ENCODE data around the gene TMEM205. TPM values are rescaled to one million over a fixed set of nuclear protein-coding genes. Genes with fewer than 3 reads are reported as not detected.

TMEM205 gene
- total RNA-seq, 2 donors from 2014 or later, result 35.8 to 54.3 TPM

- ATAC-seq, result no peak
- Mint-ChIP-seq H3K4me1 (ENCODE audit: low read depth in 2 of 2) (peaks cover 28 to 35% of the 10 kb centered on the region in 2 donors), H3K36me3 (peaks cover 5% of the 10 kb centered on the region), H3K4me3 (no peak overlapping the region), H3K9me3 (no peaks in the 10 kb centered on the region), H3K27ac (peak overlapping the region in 1 of 2 donors; percentile 53), H3K27me3 (no peaks in the 10 kb centered on the region)
- DNase-seq (ENCODE audit: low spot score), result no peak
Measured at GRCh38 chr19:11377756-11378155, 31.7 kb upstream of the TMEM205 start.

- DNase-seq (ENCODE audit: low spot score) (no peak), ATAC-seq (no peak)
- Mint-ChIP-seq H3K36me3 (peaks cover 5% of the 10 kb centered on the region), H3K4me1 (ENCODE audit: low read depth in 2 of 2) (peaks cover 27 to 33% of the 10 kb centered on the region in 2 donors), H3K27me3 (no peaks in the 10 kb centered on the region), H3K27ac (peak overlapping the region; percentile 34 to 53), H3K9me3 (no peaks in the 10 kb centered on the region), H3K4me3 (peak overlapping the region; percentile 49)
Measured at GRCh38 chr19:11377237-11377636, 31.2 kb upstream of the TMEM205 start.

- ATAC-seq (peak in 1 of 2 donors; percentile 55), DNase-seq (ENCODE audit: low spot score) (peak; percentile 69)
- Mint-ChIP-seq H3K4me3 (no peak overlapping the region), H3K36me3 (peaks cover 5% of the 10 kb centered on the region), H3K27ac (no peak overlapping the region), H3K9me3 (no peaks in the 10 kb centered on the region), H3K4me1 (ENCODE audit: low read depth in 2 of 2) (peaks cover 16 to 22% of the 10 kb centered on the region in 2 donors), H3K27me3 (no peaks in the 10 kb centered on the region)
Measured at GRCh38 chr19:11375143-11375948, 29.3 kb upstream of the TMEM205 start.

- peak; percentile 97 for ATAC-seq
- peak; percentile 99 for DNase-seq (ENCODE audit: low spot score)
- Mint-ChIP-seq H3K9me3 (no peaks in the 10 kb centered on the region), H3K4me1 (ENCODE audit: low read depth in 2 of 2) (peaks cover 9 to 17% of the 10 kb centered on the region in 2 donors), H3K27ac (peak within 1 kb of the TSS; percentile 6 to 17), H3K4me3 (no peak within 1 kb of the TSS), H3K27me3 (no peaks in the 10 kb centered on the region), H3K36me3 (peaks cover 5% of the 10 kb centered on the region)
Measured at GRCh38 chr19:11374433-11375142, 28.5 kb upstream of the TMEM205 start, which contains the start of gene SWSAP1. Gene SWSAP1, plus strand, starts transcription at chr19:11374666. Its CDS starts 15 bp downstream, at chr19:11374681.

GRCh38 chr19:11373885-11374432, 27.9 kb upstream of the TMEM205 start:
- no peak overlapping the region for H3K27ac Mint-ChIP-seq
- peaks cover 5% of the 10 kb centered on the region for H3K36me3 Mint-ChIP-seq
- no peak for ATAC-seq

GRCh38 chr19:11373166-11373884, 27.3 kb upstream of the TMEM205 start:
- Mint-ChIP-seq H3K4me3 (no peak overlapping the region), H3K27ac (peak overlapping the region; percentile 6 to 17)

More at GRCh38 chr19:11373885-11374432, 27.9 kb upstream of the TMEM205 start:
- Mint-ChIP-seq H3K27me3 (no peaks in the 10 kb centered on the region), H3K4me1 (ENCODE audit: low read depth in 2 of 2) (peaks cover 9 to 20% of the 10 kb centered on the region in 2 donors), H3K4me3 (no peak overlapping the region), H3K9me3 (no peaks in the 10 kb centered on the region)
- DNase-seq (ENCODE audit: low spot score), result no peak

GRCh38 chr19:11370744-11371143, 24.7 kb upstream of the TMEM205 start:
- Mint-ChIP-seq H3K27ac (no peak overlapping the region), H3K4me1 (ENCODE audit: low read depth in 2 of 2) (peaks cover 0 to 13% of the 10 kb centered on the region in 2 donors), H3K36me3 (no peaks in the 10 kb centered on the region), H3K4me3 (no peak overlapping the region), H3K27me3 (no peaks in the 10 kb centered on the region), H3K9me3 (no peaks in the 10 kb centered on the region)
- ATAC-seq (no peak), DNase-seq (ENCODE audit: low spot score) (no peak)

More at GRCh38 chr19:11373166-11373884, 27.3 kb upstream of the TMEM205 start:
- Mint-ChIP-seq H3K4me1 (ENCODE audit: low read depth in 2 of 2) (peaks cover 9 to 20% of the 10 kb centered on the region in 2 donors), H3K36me3 (peaks cover 5% of the 10 kb centered on the region), H3K9me3 (no peaks in the 10 kb centered on the region), H3K27me3 (no peaks in the 10 kb centered on the region)
- DNase-seq (ENCODE audit: low spot score), result no peak
- ATAC-seq, result no peak

- DNase-seq (ENCODE audit: low spot score), result no peak
- Mint-ChIP-seq H3K27ac (no peak overlapping the region), H3K27me3 (no peaks in the 10 kb centered on the region), H3K36me3 (no peaks in the 10 kb centered on the region), H3K9me3 (no peaks in the 10 kb centered on the region), H3K4me1 (ENCODE audit: low read depth in 2 of 2) (peaks cover 0 to 3% of the 10 kb centered on the region in 2 donors), H3K4me3 (no peak overlapping the region)
- no peak for ATAC-seq
Measured at GRCh38 chr19:11367528-11367927, 21.5 kb upstream of the TMEM205 start.

GRCh38 chr19:11365557-11366117, 19.6 kb upstream of the TMEM205 start:
- Mint-ChIP-seq H3K4me3 (no peak overlapping the region), H3K27ac (no peak overlapping the region), H3K9me3 (no peaks in the 10 kb centered on the region), H3K4me1 (ENCODE audit: low read depth in 2 of 2) (peaks cover 0 to 3% of the 10 kb centered on the region in 2 donors), H3K36me3 (no peaks in the 10 kb centered on the region), H3K27me3 (no peaks in the 10 kb centered on the region)
- DNase-seq (ENCODE audit: low spot score), result peak; percentile 25
- ATAC-seq, result no peak

- H3K36me3 Mint-ChIP-seq, result no peaks in the 10 kb centered on the region
- peak; percentile 22 for DNase-seq (ENCODE audit: low spot score)
- peaks cover 0 to 3% of the 10 kb centered on the region in 2 donors for H3K4me1 Mint-ChIP-seq (ENCODE audit: low read depth in 2 of 2)
- no peak for ATAC-seq
- H3K9me3 Mint-ChIP-seq, result no peaks in the 10 kb centered on the region
- H3K27ac Mint-ChIP-seq, result no peak overlapping the region
- H3K4me3 Mint-ChIP-seq, result no peak overlapping the region
- no peaks in the 10 kb centered on the region for H3K27me3 Mint-ChIP-seq
Measured at GRCh38 chr19:11364935-11365334, 18.9 kb upstream of the TMEM205 start.

- Mint-ChIP-seq H3K4me3 (no peak overlapping the region), H3K4me1 (ENCODE audit: low read depth in 2 of 2) (peaks cover 0 to 3% of the 10 kb centered on the region in 2 donors), H3K9me3 (no peaks in the 10 kb centered on the region), H3K36me3 (no peaks in the 10 kb centered on the region), H3K27ac (no peak overlapping the region), H3K27me3 (no peaks in the 10 kb centered on the region)
- ATAC-seq (peak in 1 of 2 donors; percentile 26), DNase-seq (ENCODE audit: low spot score) (no peak)
Measured at GRCh38 chr19:11364296-11364904, 18.3 kb upstream of the TMEM205 start.

- Mint-ChIP-seq H3K27ac (no peak overlapping the region), H3K27me3 (no peaks in the 10 kb centered on the region), H3K4me3 (no peak overlapping the region), H3K9me3 (no peaks in the 10 kb centered on the region), H3K4me1 (ENCODE audit: low read depth in 2 of 2) (no peaks in the 10 kb centered on the region), H3K36me3 (no peaks in the 10 kb centered on the region)
- DNase-seq (ENCODE audit: low spot score), result no peak
- ATAC-seq, result no peak
Measured at GRCh38 chr19:11363881-11364280, 17.8 kb upstream of the TMEM205 start.
